ENCODE results near the gene TMEM247. TPM values are rescaled to one million over a fixed set of nuclear protein-coding genes. Genes with fewer than 3 reads are reported as not detected.

The TMEM247 gene
- polyA plus RNA-seq, 1 of the 3 experiments (the other 2 are of a cell fraction) = not detected

DNA sequence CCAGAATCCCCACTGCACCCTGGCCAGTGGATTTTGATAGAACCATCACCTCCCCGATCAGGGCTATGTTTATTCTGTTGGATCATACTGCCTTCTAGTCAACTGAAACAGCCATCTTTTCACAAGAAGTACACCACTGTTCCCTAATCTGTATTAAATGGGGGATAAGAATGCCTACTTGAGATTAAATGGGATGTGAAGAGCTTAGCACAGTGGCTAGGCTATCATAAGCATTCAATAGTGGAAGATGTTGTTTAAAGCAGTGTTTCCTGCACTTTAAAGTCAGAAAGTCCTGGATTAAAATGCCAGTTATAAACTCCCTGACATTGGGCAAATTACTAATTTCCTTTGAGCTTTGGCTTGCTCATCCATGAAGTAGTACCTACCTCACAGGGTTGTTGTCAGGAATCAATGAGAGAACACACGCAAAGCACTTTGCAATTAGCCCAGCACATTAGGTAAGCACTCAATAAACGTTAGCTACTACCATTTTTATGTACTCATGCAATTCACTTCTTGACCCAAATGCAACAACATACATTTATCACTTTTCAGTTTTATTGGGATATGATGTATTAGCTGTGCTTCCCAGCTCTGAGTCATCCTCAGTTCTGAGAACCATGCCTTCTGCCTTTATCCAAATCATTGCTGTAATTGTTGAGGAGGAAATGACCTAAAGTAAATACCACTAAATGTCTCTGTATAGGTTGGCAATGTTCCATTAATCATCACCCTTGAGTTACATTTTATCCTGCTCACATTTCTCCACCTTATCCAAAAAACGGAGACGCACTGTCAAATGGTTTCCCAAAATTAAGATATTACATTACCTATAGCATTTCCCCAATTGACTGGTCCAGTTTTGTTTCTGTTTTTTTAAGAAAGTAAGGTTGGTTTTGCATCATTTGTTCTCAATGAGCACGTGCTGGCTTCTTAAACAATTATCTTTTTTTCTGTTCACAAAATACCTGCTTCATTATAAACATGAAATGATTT is 2.1 kb downstream of the TMEM247 start:
- CTCF ChIA-PET = interaction anchor here (0.9 to 3.1 kb wide), 4 partner anchors 10 to 169 kb away, joined by 3 to 15 read pairs (median 6); no protein-coding TSS in a partner anchor
- Histone ChIP-seq H3K27ac (ENCODE audit: low read depth in 2 of 2, low read length in 1 of 2) (peak overlapping the region in 1 of 2 experiments; percentile 52; a peak in 2 of 4 replicates), H3K9me2 (no peaks in the 10 kb centered on the region), H3K79me2 (ENCODE audit: insufficient read depth) (no peaks in the 10 kb centered on the region), H3K4me2 (peak overlapping the region; percentile 27), H3K4me1 (ENCODE audit: control insufficient read depth in 1 of 2, insufficient read depth in 2 of 2, low read depth in 1 of 2, low read length in 1 of 2) (peaks cover 0 to 9% of the 10 kb centered on the region in 2 experiments; a peak in 2 of 4 replicates), H3F3A (replicated peaks; ENCODE audit: insufficient read depth) (peaks cover 15% of the 10 kb centered on the region), H4K20me1 (ENCODE audit: insufficient read depth) (no peaks in the 10 kb centered on the region), H3K9me3 (no peaks in the 10 kb centered on the region), H2AFZ (ENCODE audit: low read depth) (no peak overlapping the region), H3K27me3 (ENCODE audit: insufficient read depth) (no peaks in the 10 kb centered on the region), H3K4me3 (ENCODE audit: low read depth in 2 of 2, low read length in 1 of 2) (no peak overlapping the region), H3K36me3 (replicated peaks in 1 of 2; ENCODE audit: control insufficient read depth in 1 of 2, insufficient read depth in 2 of 2, low read length in 1 of 2) (no peaks in the 10 kb centered on the region), H3K9ac (no peak overlapping the region)
- TF ChIP-seq FOXM1 (IDR thresholded peaks at IDR 0.05; ENCODE audit: low read depth) (no peak), EP300 (IDR thresholded peaks at IDR 0.05; ENCODE audit: borderline replicate concordance in 1 of 2, low read depth in 1 of 2, low read length in 1 of 2) (peak in 1 of 2 experiments; percentile 7; a peak in 1 of 4 replicates), NFIC (IDR thresholded peaks at IDR 0.05; ENCODE audit: borderline replicate concordance) (peak; percentile 71), FOSL2 (IDR thresholded peaks at IDR 0.05; ENCODE audit: borderline replicate concordance, low read depth) (peak; percentile 82), RXRA (IDR thresholded peaks at IDR 0.05; ENCODE audit: borderline replicate concordance, low read depth) (0 out of 2 replicates have a peak, but pooled peaks have one; percentile 33), TCF12 (IDR thresholded peaks at IDR 0.05) (peak; percentile 63), JUND (IDR thresholded peaks at IDR 0.05) (peak; percentile 86)
- TF ChIP-seq, protein P1, sequence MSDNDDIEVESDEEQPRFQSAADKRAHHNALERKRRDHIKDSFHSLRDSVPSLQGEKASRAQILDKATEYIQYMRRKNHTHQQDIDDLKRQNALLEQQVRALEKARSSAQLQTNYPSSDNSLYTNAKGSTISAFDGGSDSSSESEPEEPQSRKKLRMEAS (IDR thresholded peaks at IDR 0.05; ENCODE audit: low read depth) = peak; percentile 48; the same call in 1 of the 2 replicates
- TF ChIP-seq, protein P2, sequence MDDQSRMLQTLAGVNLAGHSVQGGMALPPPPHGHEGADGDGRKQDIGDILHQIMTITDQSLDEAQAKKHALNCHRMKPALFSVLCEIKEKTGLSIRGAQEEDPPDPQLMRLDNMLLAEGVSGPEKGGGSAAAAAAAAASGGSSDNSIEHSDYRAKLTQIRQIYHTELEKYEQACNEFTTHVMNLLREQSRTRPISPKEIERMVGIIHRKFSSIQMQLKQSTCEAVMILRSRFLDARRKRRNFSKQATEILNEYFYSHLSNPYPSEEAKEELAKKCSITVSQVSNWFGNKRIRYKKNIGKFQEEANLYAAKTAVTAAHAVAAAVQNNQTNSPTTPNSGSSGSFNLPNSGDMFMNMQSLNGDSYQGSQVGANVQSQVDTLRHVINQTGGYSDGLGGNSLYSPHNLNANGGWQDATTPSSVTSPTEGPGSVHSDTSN (IDR thresholded peaks at IDR 0.05) = peak; percentile 89
- TF ChIP-seq, protein P3, sequence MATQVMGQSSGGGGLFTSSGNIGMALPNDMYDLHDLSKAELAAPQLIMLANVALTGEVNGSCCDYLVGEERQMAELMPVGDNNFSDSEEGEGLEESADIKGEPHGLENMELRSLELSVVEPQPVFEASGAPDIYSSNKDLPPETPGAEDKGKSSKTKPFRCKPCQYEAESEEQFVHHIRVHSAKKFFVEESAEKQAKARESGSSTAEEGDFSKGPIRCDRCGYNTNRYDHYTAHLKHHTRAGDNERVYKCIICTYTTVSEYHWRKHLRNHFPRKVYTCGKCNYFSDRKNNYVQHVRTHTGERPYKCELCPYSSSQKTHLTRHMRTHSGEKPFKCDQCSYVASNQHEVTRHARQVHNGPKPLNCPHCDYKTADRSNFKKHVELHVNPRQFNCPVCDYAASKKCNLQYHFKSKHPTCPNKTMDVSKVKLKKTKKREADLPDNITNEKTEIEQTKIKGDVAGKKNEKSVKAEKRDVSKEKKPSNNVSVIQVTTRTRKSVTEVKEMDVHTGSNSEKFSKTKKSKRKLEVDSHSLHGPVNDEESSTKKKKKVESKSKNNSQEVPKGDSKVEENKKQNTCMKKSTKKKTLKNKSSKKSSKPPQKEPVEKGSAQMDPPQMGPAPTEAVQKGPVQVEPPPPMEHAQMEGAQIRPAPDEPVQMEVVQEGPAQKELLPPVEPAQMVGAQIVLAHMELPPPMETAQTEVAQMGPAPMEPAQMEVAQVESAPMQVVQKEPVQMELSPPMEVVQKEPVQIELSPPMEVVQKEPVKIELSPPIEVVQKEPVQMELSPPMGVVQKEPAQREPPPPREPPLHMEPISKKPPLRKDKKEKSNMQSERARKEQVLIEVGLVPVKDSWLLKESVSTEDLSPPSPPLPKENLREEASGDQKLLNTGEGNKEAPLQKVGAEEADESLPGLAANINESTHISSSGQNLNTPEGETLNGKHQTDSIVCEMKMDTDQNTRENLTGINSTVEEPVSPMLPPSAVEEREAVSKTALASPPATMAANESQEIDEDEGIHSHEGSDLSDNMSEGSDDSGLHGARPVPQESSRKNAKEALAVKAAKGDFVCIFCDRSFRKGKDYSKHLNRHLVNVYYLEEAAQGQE (IDR thresholded peaks at IDR 0.05; ENCODE audit: low read depth, low read length) = no peak
- TF ChIP-seq, protein P4, sequence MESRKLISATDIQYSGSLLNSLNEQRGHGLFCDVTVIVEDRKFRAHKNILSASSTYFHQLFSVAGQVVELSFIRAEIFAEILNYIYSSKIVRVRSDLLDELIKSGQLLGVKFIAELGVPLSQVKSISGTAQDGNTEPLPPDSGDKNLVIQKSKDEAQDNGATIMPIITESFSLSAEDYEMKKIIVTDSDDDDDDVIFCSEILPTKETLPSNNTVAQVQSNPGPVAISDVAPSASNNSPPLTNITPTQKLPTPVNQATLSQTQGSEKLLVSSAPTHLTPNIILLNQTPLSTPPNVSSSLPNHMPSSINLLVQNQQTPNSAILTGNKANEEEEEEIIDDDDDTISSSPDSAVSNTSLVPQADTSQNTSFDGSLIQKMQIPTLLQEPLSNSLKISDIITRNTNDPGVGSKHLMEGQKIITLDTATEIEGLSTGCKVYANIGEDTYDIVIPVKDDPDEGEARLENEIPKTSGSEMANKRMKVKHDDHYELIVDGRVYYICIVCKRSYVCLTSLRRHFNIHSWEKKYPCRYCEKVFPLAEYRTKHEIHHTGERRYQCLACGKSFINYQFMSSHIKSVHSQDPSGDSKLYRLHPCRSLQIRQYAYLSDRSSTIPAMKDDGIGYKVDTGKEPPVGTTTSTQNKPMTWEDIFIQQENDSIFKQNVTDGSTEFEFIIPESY (IDR thresholded peaks at IDR 0.05; ENCODE audit: borderline replicate concordance, low read depth) = no peak
- no peak for DNase-seq
- POLR2A ChIA-PET = no interaction called here
- 66% methylated on average over 6 of the region's 6 CpGs for WGBS (ENCODE audit: low lambda C conversion rate)

All from SK-N-SH (cell line).